TTC549 (cell line): ENCODE data around the gene SYNE3.

ENCODE experiments used
- FAIRE-seq: peaks from 2 replicates; lab custom pipeline; 2012; peaks lifted over from hg19 to GRCh38; lab: Jason Lieb, UNC

Gene SYNE3

GRCh38 chr14:95489214-95490137, 27.0 kb downstream of the SYNE3 start:
- FAIRE-seq: no peak

- FAIRE-seq: no peak
These were observed 27.9 kb downstream of the SYNE3 start for GRCh38 chr14:95488376-95489213.

- FAIRE-seq: no peak
These were observed 28.8 kb downstream of the SYNE3 start for GRCh38 chr14:95487669-95488084.

- FAIRE-seq: no peak
These were observed 29.4 kb downstream of the SYNE3 start for GRCh38 chr14:95486875-95487668.

- FAIRE-seq: no peak
These were observed 31.1 kb downstream of the SYNE3 start for GRCh38 chr14:95485222-95485819.

GRCh38 chr14:95484296-95484695, 32.2 kb downstream of the SYNE3 start:
- no peak for FAIRE-seq

- FAIRE-seq: no peak
These were observed 32.9 kb downstream of the SYNE3 start for GRCh38 chr14:95483309-95484165.

- no peak for FAIRE-seq
These were observed 33.7 kb downstream of the SYNE3 start for GRCh38 chr14:95482627-95483308.

GRCh38 chr14:95481391-95482022, 34.9 kb downstream of the SYNE3 start:
- no peak for FAIRE-seq

GRCh38 chr14:95480887-95481226, 35.6 kb downstream of the SYNE3 start:
- FAIRE-seq: no peak

GRCh38 chr14:95480109-95480886, 36.2 kb downstream of the SYNE3 start:
- FAIRE-seq: no peak

GRCh38 chr14:95479494-95479893, 37.0 kb downstream of the SYNE3 start:
- FAIRE-seq: no peak

- FAIRE-seq: no peak
These were observed 37.6 kb downstream of the SYNE3 start for GRCh38 chr14:95478818-95479217.

GRCh38 chr14:95478309-95478708, 38.1 kb downstream of the SYNE3 start:
- FAIRE-seq: no peak

GRCh38 chr14:95477411-95478269, 38.8 kb downstream of the SYNE3 start:
- no peak for FAIRE-seq

GRCh38 chr14:95476747-95477146, 39.7 kb downstream of the SYNE3 start:
- FAIRE-seq: no peak

- FAIRE-seq: no peak
These were observed 40.8 kb downstream of the SYNE3 start for GRCh38 chr14:95475540-95476240.

GRCh38 chr14:95474941-95475340, 41.5 kb downstream of the SYNE3 start:
- FAIRE-seq: no peak
